GM19240 (cell line): ENCODE data around the gene SORCS2.
"Not testable (repeated sequence)": the region's sequence is repeated elsewhere in the genome, so short reads cannot be mapped to it uniquely, and the experiment has no call there.

Source experiments
- DNase-seq: peaks from one replicate; pipeline ENCODE4 v3.0.0; 2011; ENCODE audit warnings: low spot score; ENCODE audit not compliant: insufficient read length

The SORCS2 gene

DNA sequence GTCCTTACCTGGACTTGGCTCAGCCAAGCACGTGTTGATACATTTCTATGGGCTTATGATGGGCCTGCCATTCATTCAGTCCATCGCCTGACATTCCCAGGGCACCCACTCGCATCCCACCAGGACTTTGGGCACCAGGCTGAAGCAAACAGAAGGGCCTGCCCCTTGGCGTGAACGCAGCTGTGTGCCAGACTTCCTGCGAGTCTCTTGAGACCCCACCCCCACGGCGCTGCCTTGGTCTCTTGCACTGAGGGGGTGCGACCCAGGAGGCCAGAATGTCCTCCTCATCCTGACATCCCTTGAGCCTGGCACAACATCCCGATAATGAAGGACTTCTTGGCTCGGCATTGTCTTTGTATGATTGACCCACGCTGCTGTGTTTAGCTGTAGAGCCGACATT, 243.9 kb downstream of the SORCS2 start:
- no peak for DNase-seq

DNA sequence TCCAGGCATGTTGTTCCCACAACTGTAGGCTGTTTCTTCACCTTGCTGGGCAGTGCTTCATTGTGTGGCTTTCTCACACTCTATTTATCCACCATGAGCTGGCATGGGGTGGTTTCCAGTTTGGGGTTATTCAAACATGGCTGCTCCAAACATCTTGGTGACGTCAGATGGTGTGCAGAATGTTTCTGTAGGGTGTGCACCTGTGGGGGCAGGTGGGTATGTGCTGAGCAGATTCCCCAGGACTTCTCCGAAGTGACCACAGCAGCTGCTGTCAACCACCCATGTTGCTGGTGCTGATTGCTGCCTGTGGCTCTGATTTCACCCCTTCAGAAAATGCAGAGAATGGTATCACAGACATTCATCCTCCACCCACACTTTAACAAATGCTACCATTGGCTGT, 247.4 kb downstream of the SORCS2 start:
- no peak for DNase-seq

DNA sequence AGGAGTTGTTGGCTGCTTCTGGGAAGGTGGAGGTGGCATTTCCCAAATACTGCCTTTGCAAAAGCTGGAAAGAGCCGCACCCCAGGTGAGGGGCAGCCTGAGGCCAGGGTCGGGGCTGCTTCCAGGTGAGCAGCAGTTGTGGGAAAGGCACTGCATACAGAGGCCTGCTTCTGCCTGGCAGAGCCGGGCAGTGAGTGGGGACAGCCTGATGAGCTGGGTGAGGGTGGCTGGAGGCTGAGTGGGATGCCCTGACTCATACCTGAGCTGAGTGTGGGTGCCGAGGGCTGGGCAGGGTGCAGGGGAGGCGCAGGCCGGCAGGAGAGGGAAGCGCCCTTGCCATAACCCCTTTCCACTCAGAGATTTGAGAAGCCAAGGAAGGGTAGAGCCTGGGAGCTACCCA, 248.9 kb downstream of the SORCS2 start:
- no peak for DNase-seq

DNA sequence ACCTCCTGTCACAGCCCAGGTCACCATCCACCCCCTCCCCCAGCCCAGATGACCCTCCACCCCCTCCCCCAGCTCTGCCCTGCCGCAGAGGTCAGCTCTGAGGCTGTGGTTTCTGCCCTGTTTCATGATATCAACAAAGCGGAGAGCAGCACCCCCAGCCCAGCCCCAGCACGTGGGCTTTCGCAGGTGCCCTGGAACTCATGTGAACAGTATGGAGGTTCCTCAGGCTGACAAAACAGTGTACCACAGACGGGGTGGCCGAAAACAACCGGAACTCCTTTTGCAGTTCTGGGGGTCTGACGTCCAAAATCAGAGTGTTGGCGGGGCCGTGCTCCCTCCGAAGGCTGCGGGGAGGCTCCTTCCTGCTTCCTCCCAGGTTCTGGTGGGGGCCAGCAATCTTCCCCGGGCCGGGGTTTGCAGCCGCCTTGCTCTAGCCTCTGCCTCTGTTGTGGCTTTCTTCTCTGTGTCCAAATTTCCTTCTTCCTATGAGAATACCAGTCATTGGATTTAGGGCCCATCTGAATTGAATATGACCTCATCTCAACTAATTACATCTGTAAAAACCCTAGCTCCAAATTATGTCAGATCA, 250.3 kb downstream of the SORCS2 start:
- DNase-seq = no peak

GRCh38 chr4:7444314-7444713, 252.0 kb downstream of the SORCS2 start:
- DNase-seq = no peak

DNA sequence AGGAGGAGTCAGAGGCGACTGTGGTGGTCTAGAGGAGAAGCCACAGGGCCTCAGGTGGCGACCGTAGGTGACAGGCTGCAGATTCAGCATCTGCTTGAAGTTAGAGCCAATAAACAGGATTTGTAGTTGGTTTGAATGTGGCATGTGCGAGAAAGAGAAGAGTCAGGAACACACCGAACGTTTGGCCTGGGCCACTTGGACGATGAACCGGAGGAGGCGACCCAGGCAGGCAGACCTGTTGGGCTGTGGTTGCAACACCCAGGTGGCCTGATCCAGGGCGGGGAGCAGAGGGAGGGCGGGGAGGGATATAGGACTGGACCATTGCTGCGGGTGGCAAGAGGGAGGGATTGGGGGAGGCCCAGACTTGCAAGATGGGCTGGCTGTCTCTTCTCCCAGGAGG, 252.4 kb downstream of the SORCS2 start:
- no peak for DNase-seq

GRCh38 chr4:7447236-7447635, 254.9 kb downstream of the SORCS2 start:
- DNase-seq = no peak

DNA sequence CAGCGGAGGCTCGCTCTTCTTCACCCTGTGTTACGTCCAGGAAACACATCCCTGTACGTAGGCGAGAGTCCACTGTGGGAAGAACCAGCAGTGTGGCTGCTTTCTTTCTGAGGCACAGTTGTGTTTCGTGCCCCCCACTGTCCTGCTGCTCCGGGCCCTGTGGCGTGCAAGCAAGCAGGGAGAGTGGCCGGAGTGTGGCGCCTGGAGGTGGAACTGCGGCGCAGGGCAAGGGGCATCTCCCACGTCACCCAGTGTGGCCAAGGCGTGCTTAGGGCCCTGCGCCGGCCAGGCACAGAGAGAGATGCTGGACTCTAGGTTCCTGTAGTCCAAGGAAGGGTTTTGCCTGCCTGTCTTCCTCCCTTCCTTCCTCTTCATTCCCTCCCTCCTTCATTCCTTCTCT, 255.7 kb downstream of the SORCS2 start:
- no peak for DNase-seq

DNA sequence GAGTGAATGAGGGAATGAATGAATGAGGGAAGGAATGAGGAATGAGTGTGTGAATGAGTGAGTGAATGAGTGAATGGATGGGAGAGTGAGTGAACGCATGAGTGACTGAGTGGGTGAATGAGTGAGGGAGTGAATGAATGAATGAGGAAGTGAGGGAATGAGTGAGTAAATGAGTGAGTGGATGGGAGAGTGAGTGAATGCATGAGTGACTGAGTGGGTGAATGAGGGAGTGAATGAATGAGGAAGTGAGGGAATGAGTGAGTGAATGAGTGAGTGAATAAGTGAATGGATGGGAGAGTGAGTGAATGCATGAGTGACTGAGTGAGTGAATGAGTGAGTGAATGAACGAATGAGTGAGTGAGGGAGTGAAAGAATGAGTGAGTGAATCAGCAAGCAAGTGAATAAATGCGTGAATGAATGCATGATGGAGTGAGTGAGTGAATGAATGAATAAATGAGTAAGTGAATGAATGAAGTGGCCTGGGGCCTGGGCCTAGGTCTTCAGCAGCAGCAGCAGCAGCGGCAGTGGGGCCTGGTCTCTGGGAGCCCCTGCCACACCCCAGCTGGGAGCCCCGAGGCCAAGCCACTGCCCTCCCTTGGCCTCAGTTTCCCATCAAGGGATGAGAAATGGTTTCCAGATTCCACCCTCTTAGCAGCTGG, 258.6 kb downstream of the SORCS2 start:
- DNase-seq = no peak

DNA sequence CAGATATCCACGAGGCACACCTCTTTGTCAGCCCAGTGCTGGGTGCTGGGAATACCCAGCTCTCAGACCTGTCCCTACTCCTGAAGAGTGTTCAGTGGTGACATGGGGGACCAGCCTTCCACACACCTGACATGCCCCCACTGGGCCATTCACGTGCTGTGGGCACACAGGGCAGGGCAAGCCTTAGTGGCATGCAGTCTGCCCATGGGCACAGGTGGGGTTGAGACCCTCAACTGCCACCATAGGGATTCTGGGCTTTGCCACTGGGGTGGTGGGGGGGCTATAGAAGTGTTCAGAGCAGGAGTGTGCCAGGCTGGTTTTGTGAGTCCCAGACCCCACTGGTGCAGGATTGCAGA, 259.1 kb downstream of the SORCS2 start:
- DNase-seq = no peak

DNA sequence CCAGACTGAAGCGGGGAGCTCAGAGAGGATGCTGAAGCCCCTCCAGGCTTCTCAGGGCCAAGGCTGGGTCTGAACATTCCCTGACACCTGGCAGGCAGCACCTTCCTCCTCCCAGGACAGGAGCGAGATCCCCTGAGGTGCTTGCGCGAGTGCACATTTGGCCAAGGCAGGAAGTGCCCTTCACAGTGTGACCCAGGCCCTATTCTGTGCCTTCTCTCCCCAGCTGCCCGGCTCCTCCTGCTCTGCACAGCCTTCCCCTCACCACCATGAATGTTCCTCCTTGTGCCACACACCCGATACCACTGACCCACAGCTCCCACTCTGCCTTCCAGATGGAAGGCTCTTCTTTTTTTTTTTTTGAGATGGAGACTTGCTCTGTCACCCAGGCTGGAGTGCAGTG, 259.5 kb downstream of the SORCS2 start:
- no peak for DNase-seq

GRCh38 chr4:7452802-7453201, 260.5 kb downstream of the SORCS2 start:
- not testable (repeated sequence) for DNase-seq

- no peak for DNase-seq
Measured at GRCh38 chr4:7457201-7458065, 265.1 kb downstream of the SORCS2 start.

DNA sequence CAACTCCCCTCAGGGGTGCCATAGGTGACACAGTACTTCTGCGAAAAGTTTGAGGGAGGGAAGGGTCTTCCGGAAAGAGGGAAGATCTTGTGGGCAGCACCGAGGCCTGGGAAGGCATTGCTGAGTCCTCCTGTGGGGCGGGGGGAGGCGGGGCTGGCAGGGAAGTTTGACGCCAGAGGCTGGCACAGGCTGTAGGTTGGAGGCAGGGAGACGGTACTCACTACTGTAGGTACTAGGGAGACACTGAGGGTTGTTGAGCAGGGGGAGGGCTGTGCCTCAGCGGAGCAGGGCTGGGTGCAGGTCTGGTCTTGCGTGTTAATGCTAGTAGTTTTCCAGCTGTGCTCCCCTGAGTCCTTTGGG, 265.7 kb downstream of the SORCS2 start:
- DNase-seq = no peak

DNA sequence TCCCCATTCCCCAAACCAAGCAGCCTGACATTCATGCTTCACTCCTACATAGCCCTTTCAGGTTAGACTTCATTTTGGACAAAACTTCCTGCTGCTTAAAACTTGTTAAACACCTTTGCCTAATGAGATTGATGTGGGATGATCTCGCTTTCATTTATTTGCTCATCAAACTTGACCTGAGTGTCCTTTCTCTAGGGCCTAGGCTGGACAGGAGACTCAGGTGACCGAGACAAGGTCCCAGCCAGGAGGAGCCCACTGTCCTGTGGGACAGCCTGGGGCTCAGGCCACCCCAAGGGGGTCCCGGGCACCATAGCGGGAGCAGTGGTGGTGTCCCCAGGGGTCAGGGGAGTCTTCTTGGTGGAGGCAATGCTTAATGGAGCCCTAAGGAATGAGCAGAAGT, 266.1 kb downstream of the SORCS2 start:
- no peak for DNase-seq

DNA sequence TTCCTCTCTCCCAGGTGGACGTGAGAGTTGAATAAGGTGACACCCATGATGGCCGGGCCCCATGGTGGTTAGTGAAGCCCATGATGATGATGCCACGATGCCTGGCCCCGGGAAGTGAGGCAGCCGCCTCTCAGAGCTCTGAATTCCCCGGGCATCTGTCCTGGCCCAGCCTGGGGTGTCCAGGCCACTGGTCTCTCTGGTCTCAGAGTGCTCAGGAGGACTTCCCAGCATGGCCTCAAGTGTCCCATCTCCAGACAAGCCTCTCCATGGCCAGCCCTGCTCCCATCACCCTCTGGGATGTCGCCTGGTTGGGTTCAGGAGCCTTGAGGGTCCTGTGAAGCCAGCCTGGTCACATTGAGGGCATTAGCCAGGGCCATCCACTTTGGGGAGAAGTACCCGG, 267.1 kb downstream of the SORCS2 start:
- DNase-seq = no peak

DNA sequence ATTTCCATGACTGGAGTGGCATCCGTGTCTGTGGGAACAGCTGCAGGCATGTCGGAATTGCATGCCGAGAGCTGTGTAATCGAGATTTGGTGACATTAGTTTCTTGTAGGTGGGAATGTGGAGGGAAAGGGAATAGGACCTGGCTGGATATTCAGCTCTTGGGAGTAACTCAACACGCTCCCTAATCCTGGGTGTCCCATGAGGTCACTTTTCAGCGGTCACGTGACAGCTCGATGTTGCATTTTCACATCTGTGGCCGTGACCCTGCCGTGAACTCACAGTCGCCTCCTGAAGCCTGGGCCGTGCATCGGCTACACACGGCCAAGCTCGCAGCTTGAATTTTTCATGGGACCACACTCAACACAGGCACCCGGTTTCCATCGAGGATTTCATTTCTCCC, 268.2 kb downstream of the SORCS2 start:
- no peak for DNase-seq

- no peak for DNase-seq
Measured at GRCh38 chr4:7461230-7461629, 268.9 kb downstream of the SORCS2 start.

- DNase-seq = no peak
Measured at GRCh38 chr4:7462509-7462971, 270.2 kb downstream of the SORCS2 start.

DNA sequence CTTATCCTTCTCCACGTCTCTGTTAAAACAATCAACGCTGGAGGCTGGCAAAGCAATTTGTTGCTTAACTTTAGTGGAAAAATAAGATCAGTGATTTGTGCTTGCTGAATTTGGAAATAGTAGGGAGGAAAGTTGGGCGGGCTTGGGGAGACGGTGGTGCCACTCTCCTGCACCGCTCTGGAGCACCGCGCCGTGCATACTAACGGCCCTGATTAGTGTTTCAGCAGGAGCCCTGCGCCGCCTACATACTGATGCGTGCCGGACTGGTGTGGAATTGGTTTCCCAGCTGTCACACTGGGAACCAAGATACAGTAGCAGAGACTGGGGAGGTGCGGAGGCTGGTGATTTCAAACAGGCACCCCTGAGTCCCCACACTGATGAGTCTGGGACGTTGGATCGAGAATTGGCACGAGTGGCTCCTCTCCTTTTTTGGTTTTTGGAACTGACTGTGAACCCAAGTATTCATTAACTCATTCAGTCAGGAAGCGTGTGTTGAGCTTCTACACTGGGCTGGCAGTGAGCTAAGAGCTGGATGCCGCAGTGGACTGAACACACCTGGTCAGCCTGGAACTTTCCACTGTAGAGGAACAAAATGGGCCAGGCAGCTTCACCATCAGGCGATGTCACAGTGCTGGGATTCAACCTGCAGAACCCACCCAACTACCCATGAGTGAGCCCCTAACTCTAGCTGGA, 271.4 kb downstream of the SORCS2 start:
- no peak for DNase-seq

- DNase-seq = no peak
Measured at GRCh38 chr4:7464259-7464655, 271.9 kb downstream of the SORCS2 start.

GRCh38 chr4:7465017-7465416, 272.7 kb downstream of the SORCS2 start:
- no peak for DNase-seq
